ENCODE data around the gene PMPCA.

Gene PMPCA

GRCh38 chr9:136410500-136411287 is at the start of gene PMPCA, which contains the start of gene ENTR1:
Gene PMPCA (plus strand): TSS chr9:136410658. CDS start chr9:136410669, 11 bp downstream.
Gene ENTR1 (minus strand): TSS chr9:136410614. CDS start chr9:136410397, 217 bp downstream.
- DNase-seq = peak; percentile 97

GRCh38 chr9:136361047-136361753 is 49.3 kb upstream of the PMPCA start:
- DNase-seq = no peak

- DNase-seq = no peak
These were observed 48.6 kb upstream of the PMPCA start for GRCh38 chr9:136361754-136362449.

- DNase-seq = no peak
These were observed 48.0 kb upstream of the PMPCA start for GRCh38 chr9:136362450-136362784.

GRCh38 chr9:136363106-136363948 is 47.1 kb upstream of the PMPCA start, which contains the start of gene DNLZ:
Gene DNLZ (minus strand): TSS chr9:136363744. CDS start chr9:136363714, 30 bp downstream.
- DNase-seq = peak; percentile 98

- DNase-seq = no peak
These were observed 46.3 kb upstream of the PMPCA start for GRCh38 chr9:136363949-136364748.

- DNase-seq = no peak
These were observed 45.3 kb upstream of the PMPCA start for GRCh38 chr9:136364942-136365774.

GRCh38 chr9:136365775-136366222 is 44.7 kb upstream of the PMPCA start:
- DNase-seq = no peak

GRCh38 chr9:136366826-136367225 is 43.6 kb upstream of the PMPCA start:
- DNase-seq = no peak

GRCh38 chr9:136367296-136368145 is 42.9 kb upstream of the PMPCA start:
- no peak for DNase-seq

GRCh38 chr9:136368190-136368589 is 42.3 kb upstream of the PMPCA start:
- no peak for DNase-seq

- no peak for DNase-seq
These were observed 40.4 kb upstream of the PMPCA start for GRCh38 chr9:136370037-136370436.

- DNase-seq = no peak
These were observed 39.5 kb upstream of the PMPCA start for GRCh38 chr9:136370687-136371532.

- DNase-seq = no peak
These were observed 39.0 kb upstream of the PMPCA start for GRCh38 chr9:136371533-136371880.

- no peak for DNase-seq
These were observed 38.5 kb upstream of the PMPCA start for GRCh38 chr9:136372006-136372405.

- DNase-seq = no peak
These were observed 37.7 kb upstream of the PMPCA start for GRCh38 chr9:136372561-136373299.

- peak; percentile 54 for DNase-seq
These were observed 36.9 kb upstream of the PMPCA start, which contains the start of gene CARD9 for GRCh38 chr9:136373300-136374182. Gene CARD9 (minus strand): TSS chr9:136373669. CDS start chr9:136372078, 1,591 bp downstream.

Data from stimulated activated CD4-positive, alpha-beta T cell treated with anti-CD3 and anti-CD28 coated beads, Interleukin-15, amount 100 ng/mL, for 24 hours (primary cell).